Astrocyte (in vitro differentiated cells and primary cell): Measurements from ENCODE around the gene CCDC197. TPM values are rescaled to one million over a fixed set of nuclear protein-coding genes. Genes with fewer than 3 reads are reported as not detected.

Experiments
- DNase-seq: peaks from one replicate; pipeline ENCODE4 v3.0.0-alpha.2; 2010; ENCODE audit warnings: low read depth
- FAIRE-seq: peaks from 2 replicates; lab custom pipeline; 2011; peaks lifted over from hg19 to GRCh38; lab: Jason Lieb, UNC
- H2AFZ ChIP-seq: 2 replicates; pipeline ENCODE4 v1.6.0; 2012; ENCODE audit warnings: low read depth, low read length, inconsistent platforms
- H3K27ac ChIP-seq: 2 replicates; pipeline ENCODE4 v1.5.1; 2011; ENCODE audit warnings: low read depth, low read length, inconsistent platforms
- H3K27me3 ChIP-seq: 2 replicates; pipeline ENCODE4 v1.6.0; 2011; ENCODE audit warnings: low read length, inconsistent platforms; ENCODE audit not compliant: insufficient read depth
- H3K36me3 ChIP-seq: 2 replicates; pipeline ENCODE4 v1.5.1; 2011; ENCODE audit warnings: low read length, inconsistent platforms; ENCODE audit not compliant: insufficient read depth
- H3K4me1 ChIP-seq: 2 replicates; pipeline ENCODE4 v1.5.1; 2011; ENCODE audit warnings: low read length, inconsistent platforms; ENCODE audit not compliant: insufficient read depth
- H3K4me2 ChIP-seq: 2 replicates; pipeline ENCODE4 v1.6.0; 2012; ENCODE audit warnings: low read length, inconsistent platforms
- H3K4me3 ChIP-seq: 2 replicates; pipeline ENCODE4 v1.5.1; 2011; ENCODE audit warnings: low read depth, mild to moderate bottlenecking, low read length, inconsistent platforms; ENCODE audit not compliant: insufficient read depth
- H3K79me2 ChIP-seq: 2 replicates; pipeline ENCODE4 v1.6.0; 2012; ENCODE audit warnings: mild to moderate bottlenecking, low read length, inconsistent platforms; ENCODE audit not compliant: insufficient read depth
- H3K9ac ChIP-seq: 2 replicates; pipeline ENCODE4 v1.6.0; 2012; ENCODE audit warnings: mild to moderate bottlenecking, low read length, inconsistent platforms
- H3K9me3 ChIP-seq: 2 replicates; pipeline ENCODE4 v1.5.1; 2012; ENCODE audit warnings: low read depth, mild to moderate bottlenecking, low read length, inconsistent platforms; ENCODE audit not compliant: insufficient read depth
- H4K20me1 ChIP-seq: 2 replicates; pipeline ENCODE4 v1.6.0; 2012; ENCODE audit warnings: low read length, inconsistent platforms; ENCODE audit not compliant: insufficient read depth
- H3K27ac Mint-ChIP-seq: one replicate; pipeline ENCODE4 v1.8.0; 2021; ENCODE audit warnings: mild to moderate bottlenecking, mixed read lengths; ENCODE audit not compliant: unreplicated experiment
- H3K27me3 Mint-ChIP-seq: one replicate; pipeline ENCODE4 v1.8.0; 2021; ENCODE audit warnings: low read depth, mixed read lengths; ENCODE audit not compliant: unreplicated experiment
- H3K36me3 Mint-ChIP-seq: one replicate; pipeline ENCODE4 v1.8.0; 2021; ENCODE audit warnings: low read depth, mixed read lengths; ENCODE audit not compliant: unreplicated experiment
- H3K4me1 Mint-ChIP-seq: one replicate; pipeline ENCODE4 v1.8.0; 2021; ENCODE audit warnings: low read depth, mixed read lengths; ENCODE audit not compliant: unreplicated experiment
- H3K4me3 Mint-ChIP-seq: one replicate; pipeline ENCODE4 v1.8.0; 2021; ENCODE audit warnings: mild to moderate bottlenecking, moderate library complexity, mixed read lengths; ENCODE audit not compliant: unreplicated experiment
- H3K9me3 Mint-ChIP-seq: one replicate; pipeline ENCODE4 v1.8.0; 2021; ENCODE audit warnings: mild to moderate bottlenecking, mixed read lengths; ENCODE audit not compliant: unreplicated experiment
- CTCF ChIP-seq: IDR thresholded peaks from 2 replicates; pipeline ENCODE4 v1.5.1; 2011; ENCODE audit warnings: low read depth, mild to moderate bottlenecking, inconsistent platforms, low read length, moderate library complexity; ENCODE audit not compliant: insufficient read depth
- EZH2 ChIP-seq: IDR thresholded peaks from 2 replicates; pipeline ENCODE4 v1.6.1; 2012; ENCODE audit warnings: mild to moderate bottlenecking, low read length, inconsistent platforms; ENCODE audit not compliant: insufficient read depth
- total RNA-seq: library from RNA; stranded (reverse); gene quantifications from 2 replicates; pipeline ENCODE4 v1.2.1, GENCODE V29; 2021

Gene CCDC197
- total RNA-seq, 1 donor from 2014 or later, result not detected

GRCh38 chr14:94043756-94044475 lies 46.8 kb downstream of the CCDC197 start:
- Mint-ChIP-seq H3K27me3 (peaks cover 7% of the 10 kb centered on the region), H3K4me3 (no peak overlapping the region), H3K36me3 (peaks cover 15% of the 10 kb centered on the region), H3K9me3 (no peaks in the 10 kb centered on the region), H3K4me1 (peaks cover 5% of the 10 kb centered on the region), H3K27ac (no peak overlapping the region)
- Histone ChIP-seq H2AFZ (no peak overlapping the region), H3K4me3 (no peak overlapping the region), H3K9me3 (no peaks in the 10 kb centered on the region), H4K20me1 (peaks cover 21% of the 10 kb centered on the region), H3K36me3 (peaks cover 24% of the 10 kb centered on the region), H3K27me3 (no peaks in the 10 kb centered on the region), H3K9ac (no peak overlapping the region), H3K79me2 (no peaks in the 10 kb centered on the region), H3K4me1 (peaks cover 5% of the 10 kb centered on the region), H3K4me2 (no peak overlapping the region), H3K27ac (no peak overlapping the region)
- FAIRE-seq (no peak), DNase-seq (no peak)
- TF ChIP-seq CTCF (no peak), EZH2 (no peak)

- Mint-ChIP-seq H3K9me3 (no peaks in the 10 kb centered on the region), H3K4me3 (no peak overlapping the region), H3K36me3 (peaks cover 15% of the 10 kb centered on the region), H3K4me1 (peaks cover 5% of the 10 kb centered on the region), H3K27me3 (peaks cover 5% of the 10 kb centered on the region), H3K27ac (no peak overlapping the region)
- Histone ChIP-seq H3K27me3 (no peaks in the 10 kb centered on the region), H3K4me1 (peaks cover 5% of the 10 kb centered on the region), H2AFZ (no peak overlapping the region), H3K79me2 (no peaks in the 10 kb centered on the region), H3K4me2 (no peak overlapping the region), H3K4me3 (no peak overlapping the region), H3K9ac (no peak overlapping the region), H4K20me1 (peaks cover 26% of the 10 kb centered on the region), H3K36me3 (peaks cover 30% of the 10 kb centered on the region), H3K27ac (no peak overlapping the region), H3K9me3 (no peaks in the 10 kb centered on the region)
- no peak for DNase-seq
- TF ChIP-seq CTCF (no peak), EZH2 (no peak)
- no peak for FAIRE-seq
Observed at GRCh38 chr14:94044476-94045091, 47.5 kb downstream of the CCDC197 start.

GRCh38 chr14:94045101-94045500 lies 48.0 kb downstream of the CCDC197 start:
- DNase-seq (no peak), FAIRE-seq (no peak)
- no peaks in the 10 kb centered on the region for H3K9me3 ChIP-seq
- H3K4me2 ChIP-seq, result no peak overlapping the region
- H3K4me3 Mint-ChIP-seq, result no peak overlapping the region
- peaks cover 19% of the 10 kb centered on the region for H3K36me3 Mint-ChIP-seq
- H2AFZ ChIP-seq, result no peak overlapping the region
- peaks cover 5% of the 10 kb centered on the region for H3K4me1 ChIP-seq
- no peak for TF ChIP-seq CTCF
- no peak for TF ChIP-seq EZH2
- peaks cover 5% of the 10 kb centered on the region for H3K4me1 Mint-ChIP-seq
- H3K27me3 Mint-ChIP-seq, result peaks cover 4% of the 10 kb centered on the region
- H3K27ac ChIP-seq, result no peak overlapping the region
- no peaks in the 10 kb centered on the region for H3K27me3 ChIP-seq
- H3K27ac Mint-ChIP-seq, result no peak overlapping the region
- no peak overlapping the region for H3K4me3 ChIP-seq
- H3K9ac ChIP-seq, result no peak overlapping the region
- peaks cover 34% of the 10 kb centered on the region for H3K36me3 ChIP-seq
- H3K9me3 Mint-ChIP-seq, result no peaks in the 10 kb centered on the region
- H3K79me2 ChIP-seq, result no peaks in the 10 kb centered on the region
- H4K20me1 ChIP-seq, result peaks cover 29% of the 10 kb centered on the region
